Measurements from ENCODE around the gene USH2A. TPM values are rescaled to one million over a fixed set of nuclear protein-coding genes. Genes with fewer than 3 reads are reported as not detected.

USH2A gene
- total and polyA plus RNA-seq, 12 donors: 0.03 to 1.9 (median 0.16) TPM; not detected in 3

DNA sequence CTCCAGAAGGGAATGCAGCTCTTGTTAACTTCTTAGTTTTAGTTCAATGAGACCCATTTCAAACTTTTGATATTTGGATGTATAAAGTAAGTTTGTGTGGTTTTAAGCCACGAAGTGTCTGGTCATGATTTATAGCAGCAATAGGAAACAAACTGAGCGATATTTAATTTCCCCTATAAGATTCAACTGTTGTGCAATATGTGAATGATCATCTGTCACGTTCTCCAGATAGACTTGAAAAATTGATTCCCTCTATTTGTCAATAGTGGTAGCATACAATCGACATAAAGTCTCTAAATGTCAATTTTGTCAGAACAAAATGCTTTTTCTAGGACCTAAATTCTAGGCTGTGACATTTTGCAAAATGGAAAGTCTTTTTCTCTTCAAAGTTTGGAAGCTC, 616.0 kb downstream of the USH2A start:
- WGBS, 4 donors: 56 to 66% (median 62%) methylated on average over 4 of the region's 4 CpGs
- TF ChIP-seq POLR2A (IDR thresholded peaks at IDR 0.05): no peak
- TF ChIP-seq, protein P1, sequence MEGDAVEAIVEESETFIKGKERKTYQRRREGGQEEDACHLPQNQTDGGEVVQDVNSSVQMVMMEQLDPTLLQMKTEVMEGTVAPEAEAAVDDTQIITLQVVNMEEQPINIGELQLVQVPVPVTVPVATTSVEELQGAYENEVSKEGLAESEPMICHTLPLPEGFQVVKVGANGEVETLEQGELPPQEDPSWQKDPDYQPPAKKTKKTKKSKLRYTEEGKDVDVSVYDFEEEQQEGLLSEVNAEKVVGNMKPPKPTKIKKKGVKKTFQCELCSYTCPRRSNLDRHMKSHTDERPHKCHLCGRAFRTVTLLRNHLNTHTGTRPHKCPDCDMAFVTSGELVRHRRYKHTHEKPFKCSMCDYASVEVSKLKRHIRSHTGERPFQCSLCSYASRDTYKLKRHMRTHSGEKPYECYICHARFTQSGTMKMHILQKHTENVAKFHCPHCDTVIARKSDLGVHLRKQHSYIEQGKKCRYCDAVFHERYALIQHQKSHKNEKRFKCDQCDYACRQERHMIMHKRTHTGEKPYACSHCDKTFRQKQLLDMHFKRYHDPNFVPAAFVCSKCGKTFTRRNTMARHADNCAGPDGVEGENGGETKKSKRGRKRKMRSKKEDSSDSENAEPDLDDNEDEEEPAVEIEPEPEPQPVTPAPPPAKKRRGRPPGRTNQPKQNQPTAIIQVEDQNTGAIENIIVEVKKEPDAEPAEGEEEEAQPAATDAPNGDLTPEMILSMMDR (IDR thresholded peaks at IDR 0.05): no peak
- no peaks in the 10 kb centered on the region for H3K9me3 ChIP-seq (replicated peaks in 1 of 3)
- intact Hi-C loops (cut with DNase I): no loop called here
- H3K4me1 ChIP-seq (replicated peaks in 1 of 2): no peaks in the 10 kb centered on the region
- H3K27me3 ChIP-seq: no peaks in the 10 kb centered on the region
- no peak overlapping the region for H3K27ac ChIP-seq
- no peak for DNase-seq
- no peaks in the 10 kb centered on the region for H3K36me3 ChIP-seq (replicated peaks in 1 of 2)
- no peak overlapping the region for H3K4me3 ChIP-seq

DNA sequence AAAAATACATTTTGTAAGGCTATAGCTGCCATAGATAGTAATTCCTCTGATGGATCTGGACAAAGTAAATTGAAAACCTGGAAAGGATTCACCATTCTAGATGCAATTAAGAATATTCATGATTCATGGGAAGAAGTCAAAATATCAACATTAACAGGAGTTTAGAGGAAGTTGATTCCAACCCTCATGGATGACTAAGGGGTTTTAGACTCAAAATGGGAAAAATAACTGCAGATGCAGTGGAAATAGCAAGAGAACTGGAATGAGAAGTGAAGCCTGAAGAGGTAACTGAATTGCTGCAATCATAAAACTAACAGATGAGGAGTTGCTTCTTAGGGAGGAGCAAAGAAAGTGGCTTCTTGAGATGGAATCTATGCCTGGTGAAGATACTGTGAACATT, 625.4 kb downstream of the USH2A start:
- H3K4me1 ChIP-seq (replicated peaks in 1 of 2): no peaks in the 10 kb centered on the region
- H3K36me3 ChIP-seq (replicated peaks in 1 of 2): no peaks in the 10 kb centered on the region
- no peaks in the 10 kb centered on the region for H3K27me3 ChIP-seq
- no peaks in the 10 kb centered on the region for H3K9me3 ChIP-seq (replicated peaks in 1 of 3)
- no peak overlapping the region for H3K27ac ChIP-seq
- no peak overlapping the region for H3K4me3 ChIP-seq
- TF ChIP-seq, protein P1 (IDR thresholded peaks at IDR 0.05): no peak
- no peak for TF ChIP-seq POLR2A (IDR thresholded peaks at IDR 0.05)
- DNase-seq: no peak
- intact Hi-C loops (cut with DNase I): no loop called here

DNA sequence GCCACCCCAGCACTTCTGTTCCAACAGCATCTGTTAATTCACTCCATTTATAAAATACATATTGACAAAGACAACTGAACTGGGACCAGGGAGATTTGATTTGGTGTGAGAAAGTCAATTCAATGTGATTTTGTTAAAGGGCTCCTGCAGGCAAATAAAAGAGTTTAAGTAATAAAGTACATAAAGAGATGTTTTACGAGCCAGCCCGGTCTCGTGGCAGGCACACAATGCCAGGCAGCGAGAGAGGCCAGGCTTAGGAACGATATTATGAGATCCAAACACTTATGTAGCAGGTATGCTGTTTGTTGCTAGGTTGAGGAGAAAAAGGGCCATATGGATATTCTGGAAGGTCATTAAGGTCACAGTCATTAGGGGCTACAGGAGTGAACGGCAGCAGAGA, 629.1 kb downstream of the USH2A start:
- Histone ChIP-seq H3K4me3 (no peak overlapping the region), H3K27ac (no peak overlapping the region), H3K36me3 (replicated peaks in 1 of 2) (no peaks in the 10 kb centered on the region), H3K9me3 (replicated peaks in 1 of 3) (peaks cover 0 to 4% (median 0%) of the 10 kb centered on the region in 3 donors), H3K27me3 (no peaks in the 10 kb centered on the region), H3K4me1 (replicated peaks in 1 of 2) (no peaks in the 10 kb centered on the region)
- TF ChIP-seq, protein P1 (IDR thresholded peaks at IDR 0.05): no peak
- no peak for TF ChIP-seq POLR2A (IDR thresholded peaks at IDR 0.05)
- no peak for DNase-seq
- 77 to 83% (median 79%) methylated on average over 6 of the region's 6 CpGs for WGBS, 4 donors
- intact Hi-C loops (cut with DNase I): loop anchor here in 1 of 2 donors (5.0 kb wide), 1 partner anchor 142 kb away; no protein-coding TSS in a partner anchor

DNA sequence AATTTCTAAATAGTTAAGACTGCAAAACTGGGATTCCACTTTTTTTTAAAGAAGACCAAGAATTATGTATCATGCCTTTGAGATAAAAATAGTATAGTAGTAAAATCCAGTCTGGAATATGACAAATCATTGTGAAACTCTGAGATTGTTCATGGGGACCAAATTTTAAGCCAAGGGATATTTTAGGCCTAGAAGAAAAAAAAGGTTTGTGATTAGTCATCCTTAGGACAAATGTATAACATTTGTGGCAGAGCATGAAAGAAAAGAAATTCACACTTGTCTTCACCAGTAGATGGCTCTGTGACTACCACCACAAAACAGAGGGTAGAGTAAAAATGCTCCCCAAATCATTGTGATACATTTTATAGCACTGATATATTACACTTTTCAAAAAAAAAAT, 630.1 kb downstream of the USH2A start:
- Histone ChIP-seq H3K4me3 (no peak overlapping the region), H3K27ac (no peak overlapping the region), H3K27me3 (no peaks in the 10 kb centered on the region), H3K9me3 (replicated peaks in 1 of 3) (peaks cover 0 to 4% (median 0%) of the 10 kb centered on the region in 3 donors), H3K36me3 (replicated peaks in 1 of 2) (no peaks in the 10 kb centered on the region), H3K4me1 (replicated peaks in 1 of 2) (no peaks in the 10 kb centered on the region)
- intact Hi-C loops (cut with DNase I): loop anchor here in 1 of 2 donors (5.0 kb wide), 1 partner anchor 141 kb away; no protein-coding TSS in a partner anchor
- no peak for DNase-seq
- no peak for TF ChIP-seq POLR2A (IDR thresholded peaks at IDR 0.05)
- TF ChIP-seq, protein P1 (IDR thresholded peaks at IDR 0.05): no peak

All from adrenal gland (tissue), 12 donors.